ENCODE data around the gene GPBAR1. TPM values are rescaled to one million over a fixed set of nuclear protein-coding genes. Genes with fewer than 3 reads are reported as not detected.

Gene GPBAR1
- total and polyA plus RNA-seq, 3 experiments from 2014 or later, result 0.51 to 0.72 TPM; not detected in 1

GRCh38 chr2:218291318-218292047 is 30.7 kb downstream of the GPBAR1 start:
- H3K4me3 ChIP-seq (ENCODE audit: low read length), result peak overlapping the region; percentile 83
- no peaks in the 10 kb centered on the region for H3K27me3 Mint-ChIP-seq
- H3K36me3 ChIP-seq (ENCODE audit: insufficient read depth, low read length), result no peaks in the 10 kb centered on the region
- H3K36me3 Mint-ChIP-seq, result peaks cover 0 to 19% (median 0%) of the 10 kb centered on the region in 3 donors
- DNase-seq, result no peak
- H3K27ac Mint-ChIP-seq, result peak overlapping the region; percentile 88 to 99 (median 98)
- peaks cover 65% of the 10 kb centered on the region for H3K4me1 ChIP-seq (ENCODE audit: insufficient read depth, low read length)
- POLR2A ChIA-PET, result interaction anchor here (0.7 to 2.2 kb wide), 5 partner anchors 17 to 76 kb away, joined by 3 to 10 read pairs (median 3); partner anchors contain the start of genes AAMP and PNKD
- CTCF ChIA-PET, result interaction anchor here (0.9 to 8.3 kb wide), 14 partner anchors 9 to 242 kb away, joined by 3 to 144 read pairs (median 7); partner anchors contain the start of genes AAMP, ARPC2, CATIP and CTDSP1
- H3K9me3 ChIP-seq (ENCODE audit: low read length), result no peaks in the 10 kb centered on the region
- no peaks in the 10 kb centered on the region for H3K27me3 ChIP-seq (ENCODE audit: insufficient read depth, low read length, poor library complexity, severe bottlenecking)
- no peaks in the 10 kb centered on the region for H3K9me3 Mint-ChIP-seq
- H3K4me1 Mint-ChIP-seq, result peaks cover 54 to 75% (median 66%) of the 10 kb centered on the region in 3 donors
- H3K4me3 Mint-ChIP-seq, result peak overlapping the region; percentile 88 to 94 (median 92)
- H3K27ac ChIP-seq (ENCODE audit: low read depth, low read length), result peak overlapping the region; percentile 84

DNA sequence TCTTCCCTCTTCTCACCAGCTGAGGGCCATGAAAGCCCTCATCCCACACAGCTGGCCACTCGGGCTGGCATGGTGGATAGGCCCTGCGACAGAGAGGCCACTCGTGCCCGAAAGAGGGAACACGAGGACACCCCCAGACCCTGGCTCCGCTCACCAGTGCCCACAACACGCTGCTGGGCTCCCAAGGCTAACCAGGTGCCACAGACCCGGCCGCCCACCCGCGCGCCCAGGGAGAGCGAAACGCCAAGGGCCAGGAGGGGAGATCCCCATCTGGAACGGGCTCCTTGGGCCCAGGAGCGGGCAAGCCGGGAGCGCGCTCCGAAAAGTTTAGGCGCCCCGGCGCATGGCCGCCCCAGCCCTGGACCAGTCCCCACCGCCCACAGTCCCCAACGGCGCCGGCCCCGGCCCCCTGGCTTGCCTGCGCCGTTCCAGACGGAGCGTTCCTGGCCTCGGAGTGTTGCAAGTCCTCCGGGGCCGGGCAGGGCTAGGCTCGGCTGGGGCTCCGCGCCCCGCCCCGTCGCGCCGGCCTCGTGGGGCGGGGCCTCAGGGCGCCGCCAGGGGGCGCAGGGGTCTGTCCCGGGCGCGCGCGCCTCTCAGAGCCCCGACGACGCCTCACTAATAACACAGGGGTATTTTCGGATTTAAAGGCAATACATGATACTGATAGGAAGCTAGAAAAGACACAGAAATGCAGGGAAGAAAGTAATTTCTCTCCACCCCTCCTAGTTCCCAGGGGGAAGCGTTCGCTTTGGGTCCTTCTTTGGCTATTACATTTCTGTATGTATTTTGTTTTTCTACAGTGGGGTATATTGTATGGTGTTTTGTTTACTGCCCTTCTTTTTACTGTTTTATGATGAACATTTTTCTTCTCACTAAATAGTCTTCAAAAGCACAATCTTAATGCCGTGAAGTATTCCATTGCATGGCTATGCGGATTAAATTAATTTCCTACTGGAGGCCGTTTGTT is 31.5 kb downstream of the GPBAR1 start, which contains the start of gene TMBIM1:
TMBIM1 (minus strand) TSS at position 456 of the 967 bp plus-strand sequence. CDS start 10,362 bp downstream, outside the sequence.
- ChIA-PET POLR2A (interaction anchor here (0.6 to 2.2 kb wide), 4 partner anchors 12 to 75 kb away, joined by 3 to 10 read pairs (median 3); partner anchors contain the start of genes AAMP and PNKD), CTCF (interaction anchor here (0.6 to 8.3 kb wide), 18 partner anchors 8 to 174 kb away, joined by 3 to 144 read pairs (median 6); partner anchors contain the start of genes AAMP, CATIP, CTDSP1 and PNKD)
- peaks cover 46 to 66% (median 58%) of the 10 kb centered on the region in 3 donors for H3K4me1 Mint-ChIP-seq
- H3K4me1 ChIP-seq (ENCODE audit: insufficient read depth, low read length), result peaks cover 58% of the 10 kb centered on the region
- H3K9me3 ChIP-seq (ENCODE audit: low read length), result no peaks in the 10 kb centered on the region
- peaks cover 0 to 17% (median 0%) of the 10 kb centered on the region in 3 donors for H3K36me3 Mint-ChIP-seq
- H3K9me3 Mint-ChIP-seq, result no peaks in the 10 kb centered on the region
- H3K27ac ChIP-seq (ENCODE audit: low read depth, low read length), result peak within 1 kb of the TSS; percentile 84
- H3K27me3 Mint-ChIP-seq, result no peaks in the 10 kb centered on the region
- H3K4me3 Mint-ChIP-seq, result peak within 1 kb of the TSS; percentile 88 to 94 (median 92)
- no peaks in the 10 kb centered on the region for H3K27me3 ChIP-seq (ENCODE audit: insufficient read depth, low read length, poor library complexity, severe bottlenecking)
- peak within 1 kb of the TSS; percentile 83 for H3K4me3 ChIP-seq (ENCODE audit: low read length)
- H3K27ac Mint-ChIP-seq, result peak within 1 kb of the TSS; percentile 88 to 99 (median 98)
- no peaks in the 10 kb centered on the region for H3K36me3 ChIP-seq (ENCODE audit: insufficient read depth, low read length)
- peak; percentile 76 to 84 (median 79) for DNase-seq

GRCh38 chr2:218293715-218294429 is 33.1 kb downstream of the GPBAR1 start:
- H3K4me1 ChIP-seq (ENCODE audit: insufficient read depth, low read length), result peaks cover 44% of the 10 kb centered on the region
- H3K36me3 ChIP-seq (ENCODE audit: insufficient read depth, low read length), result no peaks in the 10 kb centered on the region
- no peak for DNase-seq
- no peak overlapping the region for H3K27ac ChIP-seq (ENCODE audit: low read depth, low read length)
- Mint-ChIP-seq H3K9me3 (no peaks in the 10 kb centered on the region), H3K36me3 (peaks cover 0 to 16% (median 0%) of the 10 kb centered on the region in 3 donors), H3K4me3 (peak overlapping the region in 3 of 7 donors; percentile 28 to 90 (median 41)), H3K27me3 (no peaks in the 10 kb centered on the region), H3K4me1 (peaks cover 34 to 53% (median 45%) of the 10 kb centered on the region in 3 donors), H3K27ac (peak overlapping the region in 7 of 8 donors; percentile 19 to 99 (median 88))
- H3K9me3 ChIP-seq (ENCODE audit: low read length), result no peaks in the 10 kb centered on the region
- POLR2A ChIA-PET, result interaction anchor here (0.6 to 0.7 kb wide), 2 partner anchors 62 to 279 kb away, joined by 4 to 8 read pairs; no protein-coding TSS in a partner anchor
- no peak overlapping the region for H3K4me3 ChIP-seq (ENCODE audit: low read length)
- no peaks in the 10 kb centered on the region for H3K27me3 ChIP-seq (ENCODE audit: insufficient read depth, low read length, poor library complexity, severe bottlenecking)
- CTCF ChIA-PET, result interaction anchor here (0.7 to 8.3 kb wide), 8 partner anchors 7 to 107 kb away, joined by 3 to 144 read pairs (median 13); partner anchors contain the start of genes AAMP, CATIP, CTDSP1 and PNKD

GRCh38 chr2:218294430-218295022 is 33.7 kb downstream of the GPBAR1 start:
- no peak for DNase-seq
- Mint-ChIP-seq H3K27me3 (no peaks in the 10 kb centered on the region), H3K27ac (peak overlapping the region in 3 of 8 donors; percentile 41 to 99 (median 63)), H3K9me3 (no peaks in the 10 kb centered on the region), H3K4me1 (peaks cover 29 to 48% (median 39%) of the 10 kb centered on the region in 3 donors), H3K4me3 (peak overlapping the region in 2 of 7 donors; percentile 16 to 90), H3K36me3 (peaks cover 0 to 16% (median 0%) of the 10 kb centered on the region in 3 donors)
- H3K27me3 ChIP-seq (ENCODE audit: insufficient read depth, low read length, poor library complexity, severe bottlenecking), result no peaks in the 10 kb centered on the region
- CTCF ChIA-PET, result interaction anchor here (1.8 to 8.3 kb wide), 4 partner anchors 8 to 101 kb away, joined by 6 to 144 read pairs (median 44); partner anchors contain the start of genes AAMP, CATIP and PNKD
- H3K27ac ChIP-seq (ENCODE audit: low read depth, low read length), result no peak overlapping the region
- POLR2A ChIA-PET, result no interaction called here
- H3K36me3 ChIP-seq (ENCODE audit: insufficient read depth, low read length), result no peaks in the 10 kb centered on the region
- H3K4me1 ChIP-seq (ENCODE audit: insufficient read depth, low read length), result peaks cover 38% of the 10 kb centered on the region
- no peaks in the 10 kb centered on the region for H3K9me3 ChIP-seq (ENCODE audit: low read length)
- H3K4me3 ChIP-seq (ENCODE audit: low read length), result no peak overlapping the region

DNA sequence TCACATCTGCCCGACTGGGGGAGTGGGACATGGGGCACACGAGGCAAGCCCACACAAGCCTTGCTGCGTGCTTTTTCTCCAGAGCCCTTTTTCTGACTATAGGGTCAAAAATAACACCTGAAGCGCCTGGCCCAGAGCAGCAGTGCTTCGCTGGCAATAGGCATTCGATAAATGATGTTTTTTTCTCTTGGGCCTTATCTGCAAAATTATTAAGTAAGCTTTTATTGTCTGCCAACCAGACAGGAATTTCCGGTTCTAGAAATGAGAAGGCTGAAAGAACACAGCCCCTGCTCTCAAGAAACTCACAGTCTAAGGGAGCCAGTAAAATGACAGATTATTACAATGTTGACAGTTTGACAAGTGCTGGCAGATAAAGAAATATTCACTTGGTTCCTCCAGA is 34.2 kb downstream of the GPBAR1 start:
- Mint-ChIP-seq H3K36me3 (peaks cover 0 to 12% (median 0%) of the 10 kb centered on the region in 3 donors), H3K4me3 (peak overlapping the region in 1 of 7 donors; percentile 90), H3K4me1 (peaks cover 24 to 43% (median 34%) of the 10 kb centered on the region in 3 donors), H3K27ac (peak overlapping the region in 3 of 8 donors; percentile 25 to 79 (median 33)), H3K27me3 (no peaks in the 10 kb centered on the region), H3K9me3 (no peaks in the 10 kb centered on the region)
- Histone ChIP-seq H3K27me3 (ENCODE audit: insufficient read depth, low read length, poor library complexity, severe bottlenecking) (no peaks in the 10 kb centered on the region), H3K4me3 (ENCODE audit: low read length) (no peak overlapping the region), H3K27ac (ENCODE audit: low read depth, low read length) (no peak overlapping the region), H3K9me3 (ENCODE audit: low read length) (no peaks in the 10 kb centered on the region), H3K4me1 (ENCODE audit: insufficient read depth, low read length) (peaks cover 33% of the 10 kb centered on the region), H3K36me3 (ENCODE audit: insufficient read depth, low read length) (no peaks in the 10 kb centered on the region)
- POLR2A ChIA-PET, result interaction anchor here (0.6 kb wide), 1 partner anchor 12 kb away, joined by 6 read pairs; no protein-coding TSS in a partner anchor
- no peak for DNase-seq
- CTCF ChIA-PET, result interaction anchor here (1.0 to 8.3 kb wide), 6 partner anchors 8 to 101 kb away, joined by 3 to 144 read pairs (median 6); partner anchors contain the start of genes AAMP, CATIP and PNKD

- Histone ChIP-seq H3K4me1 (ENCODE audit: insufficient read depth, low read length) (peaks cover 23% of the 10 kb centered on the region), H3K27me3 (ENCODE audit: insufficient read depth, low read length, poor library complexity, severe bottlenecking) (no peaks in the 10 kb centered on the region), H3K27ac (ENCODE audit: low read depth, low read length) (no peak overlapping the region), H3K9me3 (ENCODE audit: low read length) (no peaks in the 10 kb centered on the region), H3K36me3 (ENCODE audit: insufficient read depth, low read length) (no peaks in the 10 kb centered on the region), H3K4me3 (ENCODE audit: low read length) (no peak overlapping the region)
- Mint-ChIP-seq H3K27me3 (no peaks in the 10 kb centered on the region), H3K36me3 (peaks cover 0 to 4% (median 0%) of the 10 kb centered on the region in 3 donors), H3K27ac (peak overlapping the region in 2 of 8 donors; percentile 47 to 54), H3K4me1 (peaks cover 14 to 34% (median 26%) of the 10 kb centered on the region in 3 donors), H3K4me3 (peak overlapping the region in 1 of 7 donors; percentile 45), H3K9me3 (no peaks in the 10 kb centered on the region)
- ChIA-PET POLR2A (no interaction called here), CTCF (interaction anchor here (1.0 to 8.3 kb wide), 6 partner anchors 11 to 99 kb away, joined by 3 to 144 read pairs (median 12); partner anchors contain the start of genes AAMP, CATIP and PNKD)
- DNase-seq, result no peak
Measured at GRCh38 chr2:218296200-218296599, 35.4 kb downstream of the GPBAR1 start.

Measured in CD8-positive, alpha-beta memory T cell (primary cell).